Gastrocnemius medialis (tissue), 4 donors: Measurements from ENCODE around the gene TULP3.

ENCODE experiments used
- POLR2A ChIP-seq, 2 donors: fragments of 450-650 bp; IDR thresholded peaks; one replicate each; pipeline ENCODE4 v1.6.1; 2017; ENCODE audit warnings: antibody characterized with exemption in 2 of 2, mild to moderate bottlenecking in 2 of 2, moderate library complexity in 2 of 2
- TF ChIP-seq, protein P1 (sequence below), 5 experiments: fragments of 450-650 bp in 3 of 5; fragments of 200-600 bp in 2 of 5; sonication (generic) in 2 of 5; IDR thresholded peaks in 4 of 5; conservative IDR thresholded peaks in 1 of 5; 1 replicate in 4 of 5; 2 replicates in 1 of 5; pipeline ENCODE4 v1.5.1; 2016 to 2019; ENCODE audit warnings: antibody characterized with exemption in 5 of 5, mild to moderate bottlenecking in 3 of 5, moderate library complexity in 3 of 5

GRCh38 chr12:2893007-2893406 lies 2.3 kb downstream of the TULP3 start:
- TF ChIP-seq, protein P1, sequence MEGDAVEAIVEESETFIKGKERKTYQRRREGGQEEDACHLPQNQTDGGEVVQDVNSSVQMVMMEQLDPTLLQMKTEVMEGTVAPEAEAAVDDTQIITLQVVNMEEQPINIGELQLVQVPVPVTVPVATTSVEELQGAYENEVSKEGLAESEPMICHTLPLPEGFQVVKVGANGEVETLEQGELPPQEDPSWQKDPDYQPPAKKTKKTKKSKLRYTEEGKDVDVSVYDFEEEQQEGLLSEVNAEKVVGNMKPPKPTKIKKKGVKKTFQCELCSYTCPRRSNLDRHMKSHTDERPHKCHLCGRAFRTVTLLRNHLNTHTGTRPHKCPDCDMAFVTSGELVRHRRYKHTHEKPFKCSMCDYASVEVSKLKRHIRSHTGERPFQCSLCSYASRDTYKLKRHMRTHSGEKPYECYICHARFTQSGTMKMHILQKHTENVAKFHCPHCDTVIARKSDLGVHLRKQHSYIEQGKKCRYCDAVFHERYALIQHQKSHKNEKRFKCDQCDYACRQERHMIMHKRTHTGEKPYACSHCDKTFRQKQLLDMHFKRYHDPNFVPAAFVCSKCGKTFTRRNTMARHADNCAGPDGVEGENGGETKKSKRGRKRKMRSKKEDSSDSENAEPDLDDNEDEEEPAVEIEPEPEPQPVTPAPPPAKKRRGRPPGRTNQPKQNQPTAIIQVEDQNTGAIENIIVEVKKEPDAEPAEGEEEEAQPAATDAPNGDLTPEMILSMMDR (IDR thresholded peaks at IDR 0.05 in 4 of 5, conservative IDR thresholded peaks at IDR 0.05 in 1 of 5): no peak
- no peak for TF ChIP-seq POLR2A (IDR thresholded peaks at IDR 0.05)
